NCI-H345 (cell line): ENCODE measurements around the gene GLIS2.

ENCODE experiments used
- DNase-seq: peaks from one replicate; lab custom pipeline; 2025; lab: John Stamatoyannopoulos, UW

GLIS2 gene

GRCh38 chr16:4352843-4353242 is 37.0 kb downstream of the GLIS2 start:
- no peak for DNase-seq

DNA sequence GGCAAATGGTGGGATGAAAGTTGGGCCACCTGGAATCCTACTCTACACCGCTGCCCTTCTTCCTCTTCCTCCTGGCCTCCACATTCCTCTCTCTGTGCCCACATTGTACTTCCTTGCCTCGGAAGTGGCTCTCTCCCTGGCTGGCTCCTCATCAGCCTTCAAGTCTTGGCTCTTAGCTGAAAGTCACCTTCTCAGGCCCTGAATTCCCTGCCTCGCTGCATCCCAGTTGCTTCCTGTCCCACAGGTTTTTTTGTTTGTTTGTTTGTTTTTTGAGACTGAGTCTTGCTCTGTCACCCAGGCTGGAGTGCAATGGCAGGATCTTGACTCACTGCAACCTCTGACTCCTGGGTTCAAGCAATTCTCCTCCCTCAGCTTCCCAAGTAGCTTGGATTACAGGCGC is 37.8 kb downstream of the GLIS2 start:
- DNase-seq = no peak

GRCh38 chr16:4354512-4355409 is 38.9 kb downstream of the GLIS2 start:
- no peak for DNase-seq

DNA sequence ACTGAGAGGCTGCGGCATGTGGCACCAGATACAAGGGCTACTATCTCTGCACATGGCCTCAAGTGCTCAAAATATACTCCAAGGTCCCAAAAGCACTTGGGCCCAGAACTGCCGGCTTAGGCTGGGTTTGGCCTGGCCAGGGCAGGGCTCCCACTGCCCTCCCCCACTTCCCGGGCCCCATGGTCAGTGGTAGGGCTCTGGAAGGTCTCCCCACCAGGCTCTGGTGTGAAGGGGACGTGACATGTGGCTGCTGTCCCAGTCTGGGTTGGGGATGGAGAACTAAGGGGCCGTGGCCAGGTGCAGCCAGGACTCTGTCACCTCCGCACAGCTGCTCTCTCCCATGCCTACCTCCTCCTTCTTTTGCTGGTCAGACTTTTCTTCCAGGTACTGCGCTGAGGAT is 41.0 kb downstream of the GLIS2 start:
- no peak for DNase-seq

GRCh38 chr16:4358236-4358635 is 42.4 kb downstream of the GLIS2 start:
- DNase-seq = no peak

DNA sequence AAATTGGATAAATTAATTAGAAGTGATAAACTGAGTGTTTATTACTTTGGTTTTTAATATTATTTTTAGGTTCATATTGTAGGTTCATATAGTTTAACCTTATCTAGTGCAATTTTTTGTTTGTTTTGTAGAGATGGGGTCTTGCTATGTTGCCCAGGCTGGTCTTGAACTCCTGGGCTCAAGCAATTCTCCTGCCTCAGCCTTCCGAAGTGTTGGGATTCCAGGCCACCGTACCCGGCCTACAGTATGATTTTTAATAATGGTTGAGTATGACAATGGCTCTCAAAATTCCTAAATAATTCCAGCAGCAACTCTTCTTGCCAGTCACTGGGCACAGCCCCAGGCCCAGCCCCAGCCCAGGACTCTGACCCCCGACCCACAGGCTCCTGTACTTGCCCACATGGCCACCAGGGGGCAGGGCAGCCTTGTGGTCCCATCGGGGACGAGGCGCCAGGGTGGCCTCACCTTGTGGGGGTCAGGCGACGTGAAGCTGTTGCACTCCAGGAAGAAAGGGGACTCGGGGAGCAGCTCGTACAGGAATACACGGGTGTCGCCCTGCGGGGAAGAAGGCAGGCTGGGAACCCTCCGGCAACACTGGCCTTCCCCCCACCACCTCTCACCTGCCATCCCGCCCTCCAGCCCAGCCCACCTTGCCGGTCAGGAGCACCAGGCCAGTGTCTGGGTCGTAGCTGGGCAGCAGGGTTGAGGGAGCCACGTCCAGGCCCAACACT is 43.1 kb downstream of the GLIS2 start:
- peak; percentile 14 for DNase-seq

DNA sequence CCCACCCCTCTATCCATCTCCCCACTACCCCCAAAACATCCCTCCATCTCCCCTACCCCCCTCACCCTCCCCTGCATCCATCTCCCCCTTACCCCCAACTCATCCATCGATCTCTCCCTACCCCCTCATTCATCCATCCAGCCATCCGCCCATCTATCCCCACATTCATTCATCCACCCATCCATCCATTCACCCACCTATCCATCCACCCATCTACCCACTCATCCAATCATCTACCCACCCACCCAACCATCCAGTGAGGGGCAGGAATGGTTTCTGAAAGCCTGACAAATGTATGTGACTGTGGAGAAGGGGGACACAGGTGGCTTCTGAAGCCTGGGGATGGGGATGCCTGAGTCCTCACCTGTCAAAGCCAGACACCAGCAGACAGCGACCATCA is 44.0 kb downstream of the GLIS2 start:
- no peak for DNase-seq

- no peak for DNase-seq
These were observed 44.7 kb downstream of the GLIS2 start for GRCh38 chr16:4360538-4361021.

DNA sequence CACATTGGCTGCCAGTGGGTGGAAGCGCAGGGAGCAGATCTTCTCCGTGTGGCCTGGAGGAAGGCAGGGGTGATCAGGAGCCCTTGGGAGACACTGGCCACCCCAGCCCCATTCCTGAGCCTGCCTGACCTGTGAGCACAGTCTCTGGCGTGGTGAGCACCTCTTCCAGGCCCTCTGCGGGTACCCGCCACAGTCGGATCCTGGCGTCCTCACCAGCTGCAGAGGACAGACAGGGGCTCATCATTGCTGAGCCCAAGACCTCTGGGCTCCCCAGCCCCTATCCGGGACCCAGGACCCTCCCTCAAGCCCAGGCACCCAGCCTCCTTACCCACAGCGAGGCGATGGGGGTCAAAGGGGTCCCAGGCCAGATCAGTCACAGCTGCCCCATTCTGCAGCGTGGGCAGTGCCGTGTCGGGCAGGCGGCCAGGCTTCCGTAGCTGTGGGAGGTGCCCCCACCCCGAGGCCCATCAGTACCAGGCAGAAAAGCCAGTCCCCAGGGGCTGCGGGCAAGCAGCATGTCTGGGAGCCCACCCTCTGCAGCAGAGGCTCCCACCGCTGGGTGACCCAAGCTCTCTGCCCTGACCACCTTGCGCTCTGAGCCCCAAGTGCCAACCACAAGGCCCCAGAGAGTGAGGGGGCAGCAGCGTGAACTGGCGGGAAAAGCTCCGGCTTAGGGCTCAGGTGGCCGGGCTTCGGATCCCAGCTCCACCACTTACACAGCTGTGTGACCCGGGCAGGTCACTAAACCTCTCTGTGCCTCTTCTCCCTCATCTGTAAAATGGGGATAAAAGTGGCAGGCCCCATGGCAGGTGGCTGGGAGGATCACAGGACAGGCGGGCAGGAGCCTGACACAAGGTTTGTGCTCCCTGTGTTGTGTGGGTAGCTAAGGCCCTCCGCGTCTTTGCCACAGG is 45.4 kb downstream of the GLIS2 start:
- no peak for DNase-seq

- DNase-seq = no peak
These were observed 46.1 kb downstream of the GLIS2 start for GRCh38 chr16:4361944-4362311.

DNA sequence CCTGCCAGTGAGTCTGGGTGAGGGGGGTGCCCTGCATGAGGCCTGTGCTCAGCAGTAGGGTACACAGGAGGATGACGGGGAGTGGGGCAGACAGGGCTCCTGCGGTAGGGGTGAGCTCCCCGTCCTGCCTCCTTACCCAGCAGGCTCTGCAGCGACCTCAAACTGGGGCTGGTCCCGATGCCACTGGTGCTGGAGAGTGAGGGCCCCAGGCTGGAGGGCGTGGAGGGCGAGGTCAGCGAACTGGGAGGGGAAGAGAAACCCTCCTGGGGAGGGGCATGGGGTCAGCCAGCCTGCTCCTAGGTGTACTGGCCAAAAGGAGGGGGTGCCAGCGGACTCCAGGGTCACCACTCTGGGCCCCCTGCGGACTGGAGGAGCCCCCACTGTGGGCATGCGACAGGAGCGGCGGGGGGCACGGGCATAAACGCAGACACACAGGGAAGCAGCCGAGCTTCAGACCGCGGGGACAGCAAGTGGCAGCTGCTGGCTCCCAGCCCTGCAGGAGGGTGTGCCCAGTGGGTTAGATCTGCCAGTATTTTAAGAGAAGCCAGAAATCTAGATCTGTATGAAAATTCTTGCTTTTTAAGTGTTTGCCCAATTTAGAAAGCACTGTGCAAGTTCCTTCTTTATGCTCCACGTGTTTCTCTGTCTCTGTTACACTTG is 46.7 kb downstream of the GLIS2 start:
- DNase-seq = no peak

- DNase-seq = no peak
These were observed 48.5 kb downstream of the GLIS2 start for GRCh38 chr16:4364196-4365013.

- no peak for DNase-seq
These were observed 49.1 kb downstream of the GLIS2 start for GRCh38 chr16:4365014-4365406.

- DNase-seq = no peak
These were observed 49.7 kb downstream of the GLIS2 start for GRCh38 chr16:4365615-4366014.

DNA sequence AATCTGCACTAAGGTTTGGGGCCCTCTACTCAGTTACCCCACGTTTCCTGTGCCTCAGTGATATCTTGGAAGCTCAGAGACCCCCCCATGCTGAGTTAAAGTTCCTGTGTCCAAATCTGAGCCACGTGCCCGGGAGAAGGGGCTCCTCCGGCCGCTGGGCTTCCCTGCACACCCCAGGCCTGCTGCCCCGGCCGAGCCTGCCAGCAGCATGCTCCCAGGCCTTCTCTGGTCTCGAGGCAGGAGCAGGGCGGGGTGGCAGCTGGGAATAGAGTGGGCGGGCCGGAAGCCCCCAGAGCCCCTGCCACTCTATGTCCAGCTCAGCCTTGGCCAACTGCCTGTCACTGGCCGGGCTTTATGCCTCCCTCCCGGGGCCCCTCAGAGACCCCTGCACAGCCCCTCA is 50.1 kb downstream of the GLIS2 start:
- DNase-seq = no peak

DNA sequence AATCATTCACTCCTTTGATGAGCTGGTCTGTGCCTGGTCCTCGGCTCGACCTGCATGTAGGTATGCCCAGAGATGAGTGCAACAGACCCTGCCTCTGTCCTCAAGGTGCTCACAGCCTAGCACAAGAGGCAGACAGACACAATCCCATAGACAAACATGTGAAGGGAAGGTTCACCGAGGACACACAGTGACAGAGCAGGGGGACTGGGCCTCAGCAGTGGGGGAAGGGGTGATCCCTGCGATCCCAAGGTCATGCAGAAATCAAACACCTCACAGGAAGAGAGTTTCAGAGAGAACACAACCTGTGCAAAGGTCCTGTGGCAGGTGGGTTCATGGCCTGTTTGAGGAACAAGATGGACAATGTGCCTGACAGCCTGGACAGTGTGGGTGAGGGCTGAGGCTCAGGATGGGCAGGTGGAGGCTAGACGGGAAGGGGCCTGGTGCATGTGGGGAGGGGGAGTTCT is 51.6 kb downstream of the GLIS2 start:
- no peak for DNase-seq

- DNase-seq = no peak
These were observed 53.3 kb downstream of the GLIS2 start for GRCh38 chr16:4369007-4369733.

DNA sequence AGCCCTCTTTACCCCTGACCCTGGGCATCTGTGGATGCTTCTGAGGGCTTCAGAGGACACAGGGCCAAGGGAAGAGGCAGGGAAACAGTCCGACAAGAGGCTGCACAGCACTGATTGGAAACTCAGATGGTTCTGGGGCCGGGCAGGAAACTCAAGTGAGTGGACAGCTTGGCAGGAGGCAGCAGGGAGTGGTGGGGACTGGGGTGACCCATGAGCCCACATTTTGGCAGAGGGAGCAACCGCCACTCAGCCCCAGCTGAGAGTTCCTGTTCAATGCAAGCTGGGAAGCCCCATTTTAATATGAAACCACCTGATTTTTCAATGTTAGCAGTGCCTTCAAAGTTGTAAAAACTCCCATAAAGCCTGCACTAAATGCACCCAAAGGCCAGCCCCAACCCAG is 54.3 kb downstream of the GLIS2 start:
- no peak for DNase-seq

GRCh38 chr16:4370570-4371356 is 54.9 kb downstream of the GLIS2 start:
- DNase-seq = no peak
